Dendritic cell treated with granulocyte-macrophage colony-stimulating factor and Interleukin-4, amounts not matched to agents 40 ng/mL and 50 ng/mL, for 4 days (primary cell): ENCODE data around the gene SLBP.
A peak's percentile ranks its signal among the peaks of the same experiment; 100 is the strongest.

Source experiments
- H3K27ac Mint-ChIP-seq: one replicate; pipeline ENCODE4 v1.8.0; 2022; ENCODE audit warnings: mild to moderate bottlenecking, mixed read lengths
- H3K27me3 Mint-ChIP-seq: one replicate; pipeline ENCODE4 v1.8.0; 2022; ENCODE audit warnings: mild to moderate bottlenecking, mixed read lengths
- H3K36me3 Mint-ChIP-seq: one replicate; pipeline ENCODE4 v1.8.0; 2022; ENCODE audit warnings: low read depth, mixed read lengths
- H3K4me1 Mint-ChIP-seq: one replicate; pipeline ENCODE4 v1.8.0; 2022; ENCODE audit warnings: low read depth, mixed read lengths
- H3K4me3 Mint-ChIP-seq: one replicate; pipeline ENCODE4 v1.8.0; 2022; ENCODE audit warnings: mild to moderate bottlenecking, moderate library complexity, mixed read lengths
- H3K9me3 Mint-ChIP-seq: one replicate; pipeline ENCODE4 v1.8.0; 2022; ENCODE audit warnings: mixed read lengths
- intact Hi-C: fragments of 100-400 bp; cut with micrococcal nuclease; formaldehyde crosslinking; loops from one replicate; pipeline ENCODE4 v1.15.0; 2022

The SLBP gene

GRCh38 chr4:1727117-1728031 is 15.3 kb upstream of the SLBP start:
- Mint-ChIP-seq H3K4me1 (peaks cover 77% of the 10 kb centered on the region), H3K27ac (peak overlapping the region; percentile 96), H3K27me3 (no peaks in the 10 kb centered on the region), H3K9me3 (no peaks in the 10 kb centered on the region), H3K4me3 (peak overlapping the region; percentile 71), H3K36me3 (peaks cover 86% of the 10 kb centered on the region)
- intact Hi-C loops: loop anchor here (2.0 to 10.0 kb wide), 2 partner anchors 15 to 383 kb away; partner anchors contain the start of genes SLBP and UVSSA

- Mint-ChIP-seq H3K9me3 (no peaks in the 10 kb centered on the region), H3K4me3 (peak overlapping the region; percentile 71), H3K27me3 (no peaks in the 10 kb centered on the region), H3K36me3 (peaks cover 82% of the 10 kb centered on the region), H3K27ac (peak overlapping the region; percentile 96), H3K4me1 (peaks cover 84% of the 10 kb centered on the region)
- intact Hi-C loops: loop anchor here (1.0 to 10.0 kb wide), 3 partner anchors 14 to 382 kb away; partner anchors contain the start of genes SLBP and UVSSA
Observed at GRCh38 chr4:1726146-1726934, 14.2 kb upstream of the SLBP start.

- peak overlapping the region; percentile 4 for H3K4me3 Mint-ChIP-seq
- H3K36me3 Mint-ChIP-seq: peaks cover 81% of the 10 kb centered on the region
- H3K4me1 Mint-ChIP-seq: peaks cover 85% of the 10 kb centered on the region
- H3K9me3 Mint-ChIP-seq: no peaks in the 10 kb centered on the region
- no peaks in the 10 kb centered on the region for H3K27me3 Mint-ChIP-seq
- intact Hi-C loops: loop anchor here (10.0 kb wide), 1 partner anchor 381 kb away; the partner anchor contains the start of gene UVSSA
- peak overlapping the region; percentile 96 for H3K27ac Mint-ChIP-seq
Observed at GRCh38 chr4:1725521-1725920, 13.4 kb upstream of the SLBP start.

- H3K27ac Mint-ChIP-seq: peak overlapping the region; percentile 96
- peak overlapping the region; percentile 93 for H3K4me3 Mint-ChIP-seq
- H3K27me3 Mint-ChIP-seq: no peaks in the 10 kb centered on the region
- no peaks in the 10 kb centered on the region for H3K9me3 Mint-ChIP-seq
- peaks cover 78% of the 10 kb centered on the region for H3K36me3 Mint-ChIP-seq
- intact Hi-C loops: loop anchor here (10.0 kb wide), 1 partner anchor 378 kb away; the partner anchor contains the start of gene UVSSA
- H3K4me1 Mint-ChIP-seq: peaks cover 88% of the 10 kb centered on the region
Observed at GRCh38 chr4:1723131-1723801, 11.1 kb upstream of the SLBP start.

GRCh38 chr4:1722551-1723118 is 10.5 kb upstream of the SLBP start:
- peak overlapping the region; percentile 96 for H3K27ac Mint-ChIP-seq
- intact Hi-C loops: loop anchor here (10.0 kb wide), 1 partner anchor 378 kb away; the partner anchor contains the start of gene UVSSA
- peaks cover 88% of the 10 kb centered on the region for H3K4me1 Mint-ChIP-seq
- H3K36me3 Mint-ChIP-seq: peaks cover 78% of the 10 kb centered on the region
- H3K27me3 Mint-ChIP-seq: no peaks in the 10 kb centered on the region
- H3K9me3 Mint-ChIP-seq: no peaks in the 10 kb centered on the region
- H3K4me3 Mint-ChIP-seq: peak overlapping the region; percentile 93

- H3K27ac Mint-ChIP-seq: peak overlapping the region; percentile 96
- H3K9me3 Mint-ChIP-seq: no peaks in the 10 kb centered on the region
- H3K4me1 Mint-ChIP-seq: peaks cover 84% of the 10 kb centered on the region
- intact Hi-C loops: loop anchor here (1.0 to 10.0 kb wide), 2 partner anchors 10 to 377 kb away; partner anchors contain the start of genes SLBP and UVSSA
- peak overlapping the region; percentile 93 for H3K4me3 Mint-ChIP-seq
- no peaks in the 10 kb centered on the region for H3K27me3 Mint-ChIP-seq
- peaks cover 83% of the 10 kb centered on the region for H3K36me3 Mint-ChIP-seq
Observed at GRCh38 chr4:1721666-1722550, 9.8 kb upstream of the SLBP start.

- peak within 1 kb of the TSS; percentile 97 for H3K27ac Mint-ChIP-seq
- peaks cover 84% of the 10 kb centered on the region for H3K36me3 Mint-ChIP-seq
- H3K4me3 Mint-ChIP-seq: peak within 1 kb of the TSS; percentile 96
- H3K27me3 Mint-ChIP-seq: no peaks in the 10 kb centered on the region
- no peaks in the 10 kb centered on the region for H3K9me3 Mint-ChIP-seq
- peaks cover 84% of the 10 kb centered on the region for H3K4me1 Mint-ChIP-seq
- intact Hi-C loops: loop anchor here (1.0 to 10.0 kb wide), 2 partner anchors 9 to 376 kb away; partner anchors contain the start of genes SLBP and UVSSA
Observed at GRCh38 chr4:1721003-1721665, 9.0 kb upstream of the SLBP start, which contains the start of the genes TACC3 and TMEM129. TSS of gene TACC3 (plus strand) at chr4:1721521. CDS start at chr4:1723422, 1,901 bp downstream. TSS of gene TMEM129 (minus strand) at chr4:1721323. CDS start at chr4:1720837, 486 bp downstream.

- no peaks in the 10 kb centered on the region for H3K27me3 Mint-ChIP-seq
- intact Hi-C loops: loop anchor here (10.0 kb wide), 1 partner anchor 376 kb away; the partner anchor contains the start of gene UVSSA
- peak overlapping the region; percentile 97 for H3K27ac Mint-ChIP-seq
- no peaks in the 10 kb centered on the region for H3K9me3 Mint-ChIP-seq
- H3K36me3 Mint-ChIP-seq: peaks cover 83% of the 10 kb centered on the region
- peak overlapping the region; percentile 96 for H3K4me3 Mint-ChIP-seq
- peaks cover 84% of the 10 kb centered on the region for H3K4me1 Mint-ChIP-seq
Observed at GRCh38 chr4:1720163-1720983, 8.3 kb upstream of the SLBP start.

- Mint-ChIP-seq H3K36me3 (peaks cover 72% of the 10 kb centered on the region), H3K4me3 (no peak overlapping the region), H3K27me3 (no peaks in the 10 kb centered on the region), H3K27ac (no peak overlapping the region), H3K9me3 (no peaks in the 10 kb centered on the region), H3K4me1 (peaks cover 84% of the 10 kb centered on the region)
- intact Hi-C loops: loop anchor here (10.0 kb wide), 2 partner anchors 133 to 287 kb away; partner anchors contain the start of gene NELFA
Observed at GRCh38 chr4:1718095-1718850, 6.2 kb upstream of the SLBP start.

GRCh38 chr4:1717129-1718094 is 5.3 kb upstream of the SLBP start:
- intact Hi-C loops: loop anchor here (10.0 kb wide), 2 partner anchors 133 to 287 kb away; partner anchors contain the start of gene NELFA
- Mint-ChIP-seq H3K9me3 (no peaks in the 10 kb centered on the region), H3K4me3 (no peak overlapping the region), H3K27ac (peak overlapping the region; percentile 74), H3K4me1 (peaks cover 79% of the 10 kb centered on the region), H3K27me3 (no peaks in the 10 kb centered on the region), H3K36me3 (peaks cover 77% of the 10 kb centered on the region)
